Measurements from ENCODE around the gene DHCR7.

DHCR7 gene

GRCh38 chr11:71477641-71478527 is 29.7 kb upstream of the DHCR7 start:
- DNase-seq, result no peak

- no peak for DNase-seq
Observed at GRCh38 chr11:71476926-71477640, 28.9 kb upstream of the DHCR7 start.

GRCh38 chr11:71476031-71476430 is 27.8 kb upstream of the DHCR7 start:
- no peak for DNase-seq

- no peak for DNase-seq
Observed at GRCh38 chr11:71474771-71475483, 26.7 kb upstream of the DHCR7 start.

GRCh38 chr11:71474141-71474770 is 26.1 kb upstream of the DHCR7 start:
- no peak for DNase-seq

GRCh38 chr11:71473793-71474080 is 25.5 kb upstream of the DHCR7 start:
- no peak for DNase-seq

- no peak for DNase-seq
Observed at GRCh38 chr11:71472941-71473792, 25.0 kb upstream of the DHCR7 start.

- DNase-seq, result no peak
Observed at GRCh38 chr11:71472357-71472885, 24.2 kb upstream of the DHCR7 start.

- no peak for DNase-seq
Observed at GRCh38 chr11:71470946-71471345, 22.8 kb upstream of the DHCR7 start.

GRCh38 chr11:71467164-71467563 is 19.0 kb upstream of the DHCR7 start:
- DNase-seq, result no peak

- no peak for DNase-seq
Observed at GRCh38 chr11:71466358-71466757, 18.2 kb upstream of the DHCR7 start.

- no peak for DNase-seq
Observed at GRCh38 chr11:71465054-71465453, 16.9 kb upstream of the DHCR7 start.

- DNase-seq, result no peak
Observed at GRCh38 chr11:71463331-71464211, 15.4 kb upstream of the DHCR7 start.

- no peak for DNase-seq
Observed at GRCh38 chr11:71462726-71463125, 14.5 kb upstream of the DHCR7 start.

GRCh38 chr11:71461696-71462095 is 13.5 kb upstream of the DHCR7 start:
- no peak for DNase-seq

GRCh38 chr11:71459767-71460320 is 11.7 kb upstream of the DHCR7 start:
- no peak for DNase-seq

- DNase-seq, result no peak
Observed at GRCh38 chr11:71459076-71459766, 11.0 kb upstream of the DHCR7 start.

GRCh38 chr11:71458146-71459070 is 10.2 kb upstream of the DHCR7 start:
- no peak for DNase-seq

GRCh38 chr11:71456831-71457230 is 8.6 kb upstream of the DHCR7 start:
- DNase-seq, result no peak

Measured in stimulated activated CD4-positive, alpha-beta T cell treated with anti-CD3 and anti-CD28 coated beads, Interleukin-2, amount 100 ng/mL, for 24 hours (primary cell).